H1 (cell line): ENCODE data around the gene SEC14L5. TPM values are rescaled to one million over a fixed set of nuclear protein-coding genes. Genes with fewer than 3 reads are reported as not detected.
A peak's percentile ranks its signal among the peaks of the same experiment; 100 is the strongest.

Source experiments
- CTCF ChIA-PET: fragments of 300-600 bp; sonication (Branson Sonifier 250); formaldehyde crosslinking; loops from one replicate; lab custom pipeline; 2021; ENCODE audit not compliant: partially characterized antibody; lab: Charles Lee
- POLR2A ChIA-PET: fragments of 300-600 bp; sonication (Branson Sonifier 250); formaldehyde crosslinking; loops from one replicate; lab custom pipeline; 2021; ENCODE audit warnings: inconsistent platforms; ENCODE audit not compliant: partially characterized antibody; lab: Charles Lee
- DNase-seq, 2 experiments: peaks; one replicate each; pipeline versions ENCODE4 v3.0.0 to v3.0.0-alpha.2; 2010 to 2022; ENCODE audit warnings: low spot score in 2 of 2, low read depth in 1 of 2, mixed read lengths in 1 of 2
- FAIRE-seq: peaks from 2 replicates; lab custom pipeline; 2011; peaks lifted over from hg19 to GRCh38; lab: Jason Lieb, UNC
- H2AFZ ChIP-seq: 2 replicates; pipeline ENCODE4 v1.8.1; 2012; ENCODE audit warnings: low read length, inconsistent platforms
- H2AK5ac ChIP-seq: 2 replicates; pipeline ENCODE4 v1.6.1; 2013; ENCODE audit warnings: low read depth, low read length
- H2BK120ac ChIP-seq: replicated peaks from 2 replicates; pipeline ENCODE3; 2013; ENCODE audit warnings: low read depth, low read length, inconsistent platforms
- H2BK12ac ChIP-seq: 2 replicates; pipeline ENCODE4 v1.6.1; 2013; ENCODE audit warnings: low read depth, low read length
- H2BK15ac ChIP-seq: 2 replicates; pipeline ENCODE4 v1.6.1; 2013; ENCODE audit warnings: low read length
- H2BK20ac ChIP-seq: 2 replicates; pipeline ENCODE4 v1.6.1; 2013; ENCODE audit warnings: low read length
- H2BK5ac ChIP-seq: 2 replicates; pipeline ENCODE4 v1.6.1; 2013; ENCODE audit warnings: low read depth, low read length
- H3K14ac ChIP-seq: 2 replicates; pipeline ENCODE4 v1.6.1; 2013; ENCODE audit warnings: inconsistent platforms; ENCODE audit not compliant: insufficient read length
- H3K18ac ChIP-seq: 2 replicates; pipeline ENCODE4 v1.6.1; 2013; ENCODE audit warnings: low read length; ENCODE audit errors: extremely low read depth
- H3K23ac ChIP-seq: 2 replicates; pipeline ENCODE4 v1.6.1; 2013; ENCODE audit warnings: inconsistent platforms; ENCODE audit not compliant: insufficient read length
- H3K23me2 ChIP-seq: 2 replicates; pipeline ENCODE4 v1.6.1; 2013; ENCODE audit warnings: low read depth, low read length
- H3K27ac ChIP-seq: 2 replicates; pipeline ENCODE4 v1.6.1; 2011; ENCODE audit warnings: low read depth, low read length, inconsistent platforms
- H3K27me3 ChIP-seq, 4 experiments: replicated peaks in 1 of 4; 1 replicate in 1 of 4; 2 replicates in 3 of 4; pipeline versions ENCODE4 v1.6.1 to v1.8.1; 2011 to 2013; ENCODE audit warnings: low read length in 3 of 4, mild to moderate bottlenecking in 3 of 4, inconsistent platforms in 2 of 4, mixed read lengths in 2 of 4, moderate library complexity in 1 of 4; ENCODE audit not compliant: control insufficient read depth in 3 of 4, insufficient read depth in 3 of 4; ENCODE audit errors: extremely low read depth in 1 of 4
- H3K36me3 ChIP-seq, 4 experiments: 2 replicates each; pipeline versions ENCODE4 v1.6.1 to v1.8.1; 2011 to 2013; ENCODE audit warnings: mild to moderate bottlenecking in 4 of 4, low read length in 3 of 4, moderate library complexity in 2 of 4, control low read depth in 1 of 4, inconsistent platforms in 1 of 4; ENCODE audit not compliant: insufficient read depth in 4 of 4, control insufficient read depth in 2 of 4
- H3K4ac ChIP-seq: replicated peaks from 2 replicates; pipeline ENCODE3; 2013; ENCODE audit warnings: low read length, low read depth, mixed read lengths, inconsistent platforms; ENCODE audit not compliant: insufficient read length
- H3K4me1 ChIP-seq, 4 experiments: replicated peaks in 1 of 4; 1 replicate in 1 of 4; 2 replicates in 3 of 4; pipeline versions ENCODE4 v1.6.1 to v1.8.1; 2011 to 2013; ENCODE audit warnings: low read length in 3 of 4, inconsistent platforms in 2 of 4, mixed read lengths in 1 of 4; ENCODE audit not compliant: insufficient read depth in 4 of 4, control insufficient read depth in 3 of 4
- H3K4me2 ChIP-seq, 2 experiments: 2 replicates each; pipeline versions ENCODE4 v1.6.1 to v1.8.1; 2011 to 2013; ENCODE audit warnings: low read depth in 2 of 2, low read length in 2 of 2, control low read depth in 1 of 2, inconsistent platforms in 1 of 2, mild to moderate bottlenecking in 1 of 2; ENCODE audit not compliant: insufficient read depth in 1 of 2
- H3K4me3 ChIP-seq, 4 experiments: fragments of 200-600, 300-600 bp in 1 of 4; sonication (generic), shearing (Covaris generic), sonication (Bioruptor Twin) in 1 of 4; 2 replicates each; pipeline versions ENCODE4 v1.5.1 to v1.8.1; 2011 to 2016; ENCODE audit warnings: low read length in 4 of 4, low read depth in 3 of 4, control low read depth in 2 of 4, inconsistent platforms in 2 of 4, mild to moderate bottlenecking in 2 of 4, mixed read lengths in 1 of 4, moderate library complexity in 1 of 4; ENCODE audit not compliant: insufficient read depth in 2 of 4; ENCODE audit errors: extremely low read depth in 1 of 4
- H3K56ac ChIP-seq: replicated peaks from 2 replicates; pipeline ENCODE3; 2013; ENCODE audit warnings: low read depth, mild to moderate bottlenecking, mixed read lengths, low read length, inconsistent platforms; ENCODE audit not compliant: insufficient read length
- H3K79me1 ChIP-seq: 2 replicates; pipeline ENCODE4 v1.6.1; 2013; ENCODE audit warnings: low read depth, low read length, control low read depth
- H3K79me2 ChIP-seq, 2 experiments: 2 replicates each; pipeline versions ENCODE4 v1.6.1 to v1.8.1; 2012 to 2013; ENCODE audit warnings: low read length in 2 of 2, mild to moderate bottlenecking in 2 of 2, inconsistent platforms in 1 of 2; ENCODE audit not compliant: insufficient read depth in 2 of 2, control insufficient read depth in 1 of 2
- H3K9ac ChIP-seq, 4 experiments: replicated peaks in 1 of 4; 1 replicate in 1 of 4; 2 replicates in 3 of 4; pipeline versions ENCODE4 v1.6.1 to v1.8.1; 2011 to 2013; ENCODE audit warnings: low read depth in 3 of 4, low read length in 3 of 4, control low read depth in 2 of 4, mild to moderate bottlenecking in 2 of 4, moderate library complexity in 2 of 4, inconsistent platforms in 1 of 4; ENCODE audit errors: extremely low read depth in 1 of 4
- H3K9me3 ChIP-seq, 2 experiments: 2 replicates each; pipeline versions ENCODE4 v1.6.1 to v1.8.1; 2012 to 2013; ENCODE audit warnings: mild to moderate bottlenecking in 2 of 2, moderate library complexity in 2 of 2, control low read depth in 1 of 2, inconsistent platforms in 1 of 2, low read depth in 1 of 2, low read length in 1 of 2, mixed read lengths in 1 of 2; ENCODE audit not compliant: insufficient read depth in 2 of 2
- H4K20me1 ChIP-seq, 2 experiments: replicated peaks in 1 of 2; 2 replicates each; pipeline versions ENCODE3 to v1.8.1; 2011 to 2013; ENCODE audit warnings: inconsistent platforms in 2 of 2, low read length in 2 of 2, mild to moderate bottlenecking in 1 of 2; ENCODE audit not compliant: insufficient read depth in 2 of 2, control insufficient read depth in 1 of 2
- H4K5ac ChIP-seq: 2 replicates; pipeline ENCODE4 v1.6.1; 2013; ENCODE audit warnings: low read length, low read depth, mixed read lengths, inconsistent platforms; ENCODE audit not compliant: insufficient read length
- H4K8ac ChIP-seq: 2 replicates; pipeline ENCODE4 v1.8.0; 2013; ENCODE audit warnings: mild to moderate bottlenecking, moderate library complexity, low read length, inconsistent platforms; ENCODE audit not compliant: insufficient read depth; ENCODE audit errors: extremely low read depth
- H4K91ac ChIP-seq: replicated peaks from 2 replicates; pipeline ENCODE3; 2013; ENCODE audit warnings: low read length, mixed read lengths, inconsistent platforms; ENCODE audit not compliant: insufficient read length
- BACH1 ChIP-seq: IDR thresholded peaks from 2 replicates; pipeline ENCODE4 v1.6.1; 2012; ENCODE audit warnings: low read length, improper control_type of control experiment
- CBX8 ChIP-seq: fragments of 300-800, 300-1000 bp; sonication (generic); IDR thresholded peaks from 2 replicates; pipeline ENCODE4 v1.7.1; 2016; ENCODE audit warnings: low read depth, low read length, borderline replicate concordance
- CHD1 ChIP-seq: IDR thresholded peaks from 2 replicates; pipeline ENCODE4 v1.6.1; 2012; ENCODE audit warnings: low read depth, low read length, improper control_type of control experiment
- EGR1 ChIP-seq: IDR thresholded peaks from 2 replicates; pipeline ENCODE4 v1.6.1; 2011; ENCODE audit warnings: low read depth, low read length, borderline replicate concordance
- EZH2 ChIP-seq: fragments of 200-600 bp; sonication (generic); IDR thresholded peaks from 2 replicates; pipeline ENCODE4 v1.7.1; 2012; ENCODE audit warnings: low read depth, mild to moderate bottlenecking, moderate library complexity, low read length, inconsistent platforms; ENCODE audit not compliant: severe bottlenecking
- MAFK ChIP-seq: IDR thresholded peaks from 2 replicates; pipeline ENCODE4 v1.6.1; 2012; ENCODE audit warnings: low read depth, mild to moderate bottlenecking, improper control_type of control experiment, low read length
- RBBP5 ChIP-seq: IDR thresholded peaks from 2 replicates; pipeline ENCODE4 v1.7.1; 2012; ENCODE audit warnings: low read depth, mild to moderate bottlenecking, inconsistent platforms, low read length, moderate library complexity, borderline replicate concordance
- RXRA ChIP-seq: IDR thresholded peaks from 2 replicates; pipeline ENCODE4 v1.6.1; 2011; ENCODE audit warnings: low read depth, mild to moderate bottlenecking, low read length, moderate library complexity; ENCODE audit not compliant: insufficient read depth
- TAF1 ChIP-seq: IDR thresholded peaks from 2 replicates; pipeline ENCODE4 v1.6.1; 2011; ENCODE audit warnings: mild to moderate bottlenecking, low read depth, low read length
- WGBS, 2 experiments: shearing (Covaris generic) in 1 of 2; methylation state at CpG; one replicate each; pipeline versions ENCODE4 v1.1.6 to v1.1.7; 2013 to 2015; ENCODE audit warnings: low lambda C conversion rate in 2 of 2, mixed read lengths in 2 of 2, inconsistent platforms in 1 of 2, low coverage in 1 of 2, missing lambda C conversion rate in 1 of 2; ENCODE audit not compliant: insufficient replicate concordance in 2 of 2, insufficient coverage in 1 of 2, insufficient read length in 1 of 2; ENCODE audit errors: extremely low coverage in 1 of 2, missing lambda C conversion rate in 1 of 2; 5-methylcytosine and 5-hydroxymethylcytosine counted together
- polyA plus RNA-seq, 7 experiments: library from polyadenylated mRNA; depleted of rRNA in 3 of 7; stranded (reverse) in 5 of 7; unstranded in 2 of 7; fragments of >200 nt in 5 of 7; fragments of 200-250 nt in 2 of 7; gene quantifications; 1 replicate in 5 of 7; 2 replicates in 1 of 7; 4 replicates in 1 of 7; pipeline versions ENCODE4 v1.2.1 to v1.2.3, GENCODE V29; 2011 to 2013; ENCODE audit warnings: missing spikeins in 2 of 7, mixed read lengths in 2 of 7
- total RNA-seq: library from RNA; stranded (reverse); fragmentation: NEBNext Ultra II Directional; extraction: Animal tissue kit (Norgen Biotek cat#: 25700); gene quantifications from 2 replicates; pipeline ENCODE4 v1.2.1, GENCODE V29; 2021

The SEC14L5 gene
- total and polyA plus RNA-seq, 2 of the 8 experiments (the other 6 are each of a cell fraction or from before 2014, with no cell fraction given) = 1.9 to 3.0 TPM

- ChIA-PET CTCF (interaction anchor here (0.6 to 0.8 kb wide), 2 partner anchors 54 to 69 kb away, joined by 3 to 6 read pairs; no protein-coding TSS in a partner anchor), POLR2A (interaction anchor here (0.9 to 1.7 kb wide), 4 partner anchors 12 to 92 kb away, joined by 3 to 5 read pairs (median 4); no protein-coding TSS in a partner anchor)
- no peaks in the 10 kb centered on the region for H3K36me3 ChIP-seq
- H4K20me1 ChIP-seq = no peaks in the 10 kb centered on the region
- H3K18ac ChIP-seq = peak overlapping the region; percentile 51; the same call in 1 of the 2 replicates
- no peak overlapping the region for H2BK5ac ChIP-seq
- H4K8ac ChIP-seq = peak overlapping the region; percentile 80
- peak overlapping the region; percentile 91 for H2AFZ ChIP-seq
- no peak overlapping the region for H2BK20ac ChIP-seq
- H4K5ac ChIP-seq = no peak overlapping the region
- no peak for DNase-seq
- peak overlapping the region; percentile 14 to 60 (median 24); a peak in 5 of 8 replicates for H3K4me3 ChIP-seq
- no peaks in the 10 kb centered on the region for H3K79me1 ChIP-seq
- peak overlapping the region; percentile 29; the same call in 1 of the 2 replicates for H2BK15ac ChIP-seq
- no peaks in the 10 kb centered on the region; a peak in 1 of 4 replicates for H3K9me3 ChIP-seq
- H3K23ac ChIP-seq = no peak overlapping the region
- H2BK12ac ChIP-seq = no peak overlapping the region
- H3K4me1 ChIP-seq = peaks cover 0 to 6% (median 3%) of the 10 kb centered on the region in 4 experiments; a peak in 6 of 7 replicates
- 60% methylated on average over 1 of the region's 10 CpGs; no CpG with 5 or more reads in 1 of the 2 experiments for WGBS, 2 experiments
- H3K27me3 ChIP-seq = peaks cover 4 to 26% (median 20%) of the 10 kb centered on the region in 4 experiments
- no peak overlapping the region for H3K56ac ChIP-seq
- FAIRE-seq = no peak
- H3K23me2 ChIP-seq = peaks cover 4% of the 10 kb centered on the region; the same call in 1 of the 2 replicates
- no peak overlapping the region for H4K91ac ChIP-seq
- H3K9ac ChIP-seq = no peak overlapping the region
- no peaks in the 10 kb centered on the region for H3K79me2 ChIP-seq
- H3K14ac ChIP-seq = no peak overlapping the region
- H3K4ac ChIP-seq = peak overlapping the region; percentile 78
- TF ChIP-seq CHD1 (no peak), MAFK (no peak), RXRA (no peak), RBBP5 (no peak), CBX8 (no peak), TAF1 (no peak), BACH1 (no peak), EZH2 (peak; percentile 33), EGR1 (no peak)
- H3K4me2 ChIP-seq = peak overlapping the region; percentile 52 to 73
- H3K27ac ChIP-seq = no peak overlapping the region
- H2BK120ac ChIP-seq = no peak overlapping the region
- H2AK5ac ChIP-seq = no peak overlapping the region
These were observed 29.1 kb downstream of the SEC14L5 start for GRCh38 chr16:4987250-4987579.
